Right ventricle myocardium superior (tissue), 1 donor: ENCODE data around the gene VWA5B2. TPM values are rescaled to one million over a fixed set of nuclear protein-coding genes. Genes with fewer than 3 reads are reported as not detected.
A peak's percentile ranks its signal among the peaks of the same experiment; 100 is the strongest.

Source experiments
- ATAC-seq: fragments of 200-7000 bp; cut with Tn5 transposase; one replicate; pipeline ENCODE4 v1.9.1; 2020; ENCODE audit warnings: mild to moderate bottlenecking; ENCODE audit not compliant: poor library complexity
- DNase-seq: peaks from one replicate; pipeline ENCODE4 v3.0.0-alpha.2; 2020
- intact Hi-C: fragments of 100-400 bp; cut with DNase I; formaldehyde crosslinking; loops from one replicate; pipeline ENCODE4 v1.11.2; 2022
- long read RNA-seq: library from polyadenylated mRNA; unstranded; transcript quantifications from one replicate; pipeline ENCODE4 v2.0.0, GENCODE V29; 2021
- total RNA-seq: library from RNA; stranded (reverse); fragmentation: NEBNext Ultra II Directional; extraction: Animal tissue kit (Norgen Biotek cat#: 25700); gene quantifications from one replicate; pipeline ENCODE4 v1.2.1, GENCODE V29; 2021
- donor health status: DM: no; HTN: yes; CAD: no; lungs with severe emphysema.

The VWA5B2 gene
- total RNA-seq: not detected
- long read RNA-seq: 0 reads

DNA sequence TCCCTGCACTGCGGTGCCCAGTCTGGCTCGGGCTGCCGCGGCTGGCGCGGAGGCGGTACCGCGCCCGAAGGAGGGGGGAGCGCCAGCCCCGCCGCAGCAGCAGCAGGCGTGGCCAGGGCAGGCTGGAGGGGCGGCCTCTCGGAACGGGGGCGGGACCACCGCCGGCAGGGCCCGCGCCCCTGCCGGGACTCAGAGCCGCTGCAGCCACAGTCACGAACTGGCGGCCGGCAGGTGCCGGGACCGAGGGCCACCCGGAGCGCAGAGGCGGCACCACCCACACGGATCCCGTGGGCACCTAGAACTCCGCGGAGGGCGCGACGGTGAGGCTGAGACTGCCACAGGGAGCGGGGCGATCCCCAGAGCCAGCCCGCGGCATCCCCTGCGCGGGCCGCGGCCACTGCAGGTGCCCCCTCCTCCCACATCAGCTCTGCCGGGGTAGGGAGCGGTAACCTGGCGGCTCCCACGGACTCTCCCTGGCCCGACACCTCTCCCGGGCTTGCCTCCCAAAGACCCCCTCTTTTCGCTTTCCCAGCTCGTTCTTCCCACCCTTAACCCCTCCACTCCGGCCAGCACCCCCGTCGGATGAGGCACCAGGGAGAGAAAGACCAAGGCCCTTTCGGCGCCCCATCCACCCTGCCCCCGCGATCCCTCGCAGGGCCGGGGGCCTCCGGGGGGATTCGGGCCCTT, at the start of gene VWA5B2:
TSS of gene VWA5B2 (plus strand) at position 192 of the 687 bp plus-strand sequence. CDS start 944 bp downstream, outside the sequence.
- intact Hi-C loops: no loop called here
- DNase-seq: peak; percentile 64
- peak; percentile 91 for ATAC-seq

DNA sequence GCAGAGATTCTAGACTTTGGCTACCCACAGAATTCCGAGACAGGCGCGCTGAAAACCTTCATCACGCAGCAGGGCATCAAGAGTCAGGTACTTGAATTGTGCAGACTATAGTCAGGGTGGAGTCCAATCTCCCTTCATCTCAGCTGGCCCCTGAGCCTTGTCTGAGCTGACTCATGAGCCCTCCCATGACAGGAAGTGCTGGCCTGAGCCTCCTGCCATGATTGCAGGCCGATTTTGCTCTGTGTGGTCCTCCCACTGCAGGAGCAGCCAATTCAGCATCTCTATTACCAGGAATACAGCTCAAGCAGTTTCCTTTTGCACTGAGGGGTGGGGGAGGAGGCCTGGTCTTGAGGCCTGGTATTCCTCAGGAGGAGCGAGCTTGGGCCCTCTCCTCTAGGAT, 49.2 kb upstream of the VWA5B2 start:
- ATAC-seq: no peak
- no peak for DNase-seq
- intact Hi-C loops: no loop called here

DNA sequence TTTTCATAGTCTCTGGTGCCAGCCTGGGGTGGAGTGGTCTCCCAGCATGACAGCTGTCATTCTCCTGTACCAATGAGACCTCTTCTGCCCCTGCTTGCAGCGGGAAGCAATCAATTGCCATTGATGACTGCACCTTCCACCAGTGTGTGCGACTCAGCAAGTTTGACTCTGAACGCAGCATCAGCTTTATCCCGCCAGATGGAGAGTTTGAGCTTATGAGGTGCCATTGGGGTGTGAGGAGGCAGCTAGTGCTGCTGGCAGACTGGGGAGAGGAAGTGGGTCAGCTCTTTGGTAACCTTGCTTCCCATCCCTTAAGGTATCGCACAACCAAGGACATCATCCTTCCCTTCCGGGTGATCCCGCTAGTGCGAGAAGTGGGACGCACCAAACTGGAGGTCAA, 47.8 kb upstream of the VWA5B2 start:
- ATAC-seq: no peak
- no peak for DNase-seq
- intact Hi-C loops: no loop called here

DNA sequence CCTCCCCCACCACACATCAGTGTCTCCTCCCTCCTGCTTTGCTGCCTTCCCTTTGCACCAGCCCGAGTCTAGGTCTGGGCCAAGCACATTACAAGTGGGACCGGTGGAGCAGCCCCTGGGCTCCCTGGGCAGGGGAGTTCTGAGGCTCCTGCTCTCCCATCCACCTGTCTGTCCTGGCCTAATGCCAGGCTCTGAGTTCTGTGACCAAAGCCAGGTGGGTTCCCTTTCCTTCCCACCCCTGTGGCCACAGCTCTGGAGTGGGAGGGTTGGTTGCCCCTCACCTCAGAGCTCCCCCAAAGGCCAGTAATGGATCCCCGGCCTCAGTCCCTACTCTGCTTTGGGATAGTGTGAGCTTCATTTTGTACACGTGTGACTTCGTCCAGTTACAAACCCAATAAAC, 45.7 kb upstream of the VWA5B2 start:
- no peak for ATAC-seq
- intact Hi-C loops: no loop called here
- DNase-seq: no peak

DNA sequence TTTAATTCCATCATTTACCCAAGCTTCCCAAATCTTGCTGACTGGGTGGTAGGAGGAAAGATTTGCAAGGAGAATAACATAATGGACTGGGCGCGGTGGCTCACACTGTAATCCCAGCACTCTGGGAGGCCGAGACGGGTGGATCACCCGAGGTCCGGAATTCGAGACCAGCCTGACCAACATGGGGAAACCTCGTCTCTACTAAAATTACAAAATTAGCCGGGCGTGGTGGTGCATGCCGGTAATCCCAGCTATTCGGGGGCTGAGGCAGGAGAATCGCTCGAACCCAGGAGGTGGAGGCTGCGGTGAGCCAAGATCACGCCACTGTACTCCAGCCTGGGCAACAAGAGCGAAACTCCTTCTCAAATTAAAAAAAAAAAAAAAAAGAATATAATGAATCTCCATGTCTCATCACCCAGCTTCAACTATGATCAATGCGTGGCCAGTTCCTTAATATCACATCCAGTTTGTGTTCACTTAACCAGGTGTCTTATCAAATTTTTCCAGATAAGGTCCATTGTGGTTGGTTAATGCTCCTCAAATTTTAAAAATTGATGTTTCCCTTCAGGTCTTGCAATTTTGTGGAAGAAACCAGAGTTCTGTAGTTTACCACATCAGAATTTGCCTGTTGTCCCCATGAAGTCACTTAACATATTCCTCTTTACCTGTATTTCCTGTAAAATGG, 44.7 kb upstream of the VWA5B2 start:
- intact Hi-C loops: loop anchor here (5.0 kb wide), 1 partner anchor 178 kb away; the partner anchor contains the start of genes CLCN2 and POLR2H
- ATAC-seq (no peak), DNase-seq (no peak)

DNA sequence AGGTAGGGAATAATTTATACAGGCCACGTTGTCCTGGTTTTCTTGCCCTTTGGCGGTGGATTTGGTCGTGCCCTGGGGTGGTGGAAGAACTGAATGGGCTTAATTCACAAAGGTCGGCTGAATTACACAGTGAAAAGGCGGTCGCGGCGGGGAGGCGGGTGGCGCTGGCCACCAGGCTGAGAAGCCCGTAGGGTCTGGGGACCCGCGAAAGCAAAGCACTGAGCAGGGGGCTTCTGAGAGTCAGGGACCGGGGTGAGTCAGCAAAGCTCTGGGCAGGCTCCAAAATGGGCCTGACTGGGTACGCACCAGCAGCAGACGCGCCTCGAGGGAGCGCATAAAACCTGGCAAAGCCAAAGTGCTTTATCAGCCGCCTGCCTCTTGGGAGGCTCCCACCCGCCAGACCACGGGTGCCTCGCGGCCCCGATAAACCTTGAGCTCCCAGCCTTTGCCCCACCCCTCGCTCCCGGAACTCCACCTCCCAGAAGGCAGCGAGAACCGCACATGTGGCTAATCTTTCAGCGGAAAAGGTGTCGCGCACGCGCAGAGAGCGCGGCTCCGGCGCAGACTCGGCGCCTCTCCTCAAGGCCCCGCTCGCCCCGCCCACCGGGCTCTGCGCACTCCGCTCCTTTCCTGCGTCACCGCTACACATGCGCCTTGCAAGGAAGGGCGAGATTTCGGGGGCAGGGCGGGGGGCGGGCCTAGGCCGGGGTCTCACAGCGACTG, 43.8 kb upstream of the VWA5B2 start:
- DNase-seq (peak; percentile 100), ATAC-seq (peak; percentile 98)
- intact Hi-C loops: loop anchor here (5.0 kb wide), 1 partner anchor 177 kb away; the partner anchor contains the start of genes CLCN2 and POLR2H

DNA sequence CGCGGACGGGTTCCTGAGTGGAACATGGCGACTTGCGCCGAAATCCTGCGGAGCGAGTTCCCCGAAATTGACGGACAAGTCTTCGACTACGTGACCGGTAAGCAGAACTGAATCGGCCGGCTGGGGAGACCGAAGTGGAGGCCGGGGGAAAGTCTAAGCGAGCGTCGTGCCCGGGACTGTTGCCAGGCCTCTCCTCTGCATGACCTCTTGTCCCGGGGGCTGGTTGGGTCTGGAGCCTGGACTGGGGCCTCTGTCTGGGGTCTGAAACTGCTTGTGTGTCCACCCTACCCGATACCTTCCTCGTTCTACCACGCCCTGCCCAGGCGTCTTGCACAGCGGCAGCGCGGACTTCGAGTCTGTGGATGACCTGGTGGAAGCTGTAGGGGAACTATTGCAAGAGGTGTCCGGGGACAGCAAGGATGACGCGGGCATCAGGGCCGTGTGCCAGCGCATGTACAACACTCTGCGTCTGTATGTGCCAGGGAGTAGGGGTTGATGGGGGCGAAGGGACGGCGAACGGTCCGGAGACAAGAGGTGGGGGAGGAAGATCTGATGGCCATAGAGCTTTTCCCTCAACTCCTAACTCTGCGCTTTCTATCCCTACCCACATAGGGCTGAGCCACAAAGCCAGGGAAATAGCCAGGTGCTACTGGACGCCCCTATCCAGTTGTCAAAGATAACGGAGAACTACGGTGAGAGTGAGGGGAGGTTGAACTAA, 43.0 kb upstream of the VWA5B2 start, which contains the start of gene ABCF3:
TSS of gene ABCF3 (plus strand) at position 16 of the 718 bp plus-strand sequence. CDS start at position 25, 9 bp downstream.
- intact Hi-C loops: loop anchor here (5.0 kb wide), 1 partner anchor 176 kb away; the partner anchor contains the start of genes CLCN2 and POLR2H
- DNase-seq (no peak), ATAC-seq (peak; percentile 28)

DNA sequence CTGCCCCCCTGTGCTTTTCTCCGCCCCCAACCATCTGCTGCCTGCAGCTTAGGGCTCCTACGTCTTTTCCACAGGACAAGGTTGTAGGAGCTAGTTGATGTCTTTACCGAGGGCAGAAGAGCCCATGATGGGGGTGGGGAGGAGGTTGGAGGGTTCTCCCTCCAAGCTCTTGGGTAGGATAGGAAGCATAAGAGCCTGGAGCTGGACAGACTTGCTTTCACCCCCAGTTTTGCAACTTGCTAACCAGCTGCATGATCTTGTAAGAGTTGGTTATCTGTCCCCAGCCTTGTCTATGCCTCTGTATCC, 42.5 kb upstream of the VWA5B2 start:
- ATAC-seq: no peak
- intact Hi-C loops: loop anchor here (5.0 kb wide), 1 partner anchor 175 kb away; the partner anchor contains the start of genes CLCN2 and POLR2H
- no peak for DNase-seq

DNA sequence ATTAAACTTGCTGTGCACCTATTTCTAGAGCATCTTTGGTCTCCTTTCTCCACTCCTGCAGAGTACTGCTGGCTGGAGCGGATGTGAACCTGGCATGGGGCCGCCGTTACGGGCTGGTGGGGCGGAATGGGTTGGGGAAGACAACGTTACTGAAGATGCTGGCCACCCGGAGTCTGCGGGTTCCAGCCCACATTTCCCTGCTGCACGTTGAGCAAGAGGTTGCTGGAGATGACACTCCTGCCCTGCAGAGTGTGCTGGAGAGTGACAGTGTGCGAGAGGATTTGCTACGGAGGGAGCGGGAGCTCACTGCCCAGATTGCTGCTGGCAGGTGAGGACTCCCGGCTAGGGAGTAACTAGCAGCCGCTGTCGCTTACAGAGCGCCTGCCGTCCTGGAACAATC, 41.3 kb upstream of the VWA5B2 start:
- intact Hi-C loops: loop anchor here (5.0 kb wide), 1 partner anchor 174 kb away; the partner anchor contains the start of genes CLCN2 and POLR2H

DNA sequence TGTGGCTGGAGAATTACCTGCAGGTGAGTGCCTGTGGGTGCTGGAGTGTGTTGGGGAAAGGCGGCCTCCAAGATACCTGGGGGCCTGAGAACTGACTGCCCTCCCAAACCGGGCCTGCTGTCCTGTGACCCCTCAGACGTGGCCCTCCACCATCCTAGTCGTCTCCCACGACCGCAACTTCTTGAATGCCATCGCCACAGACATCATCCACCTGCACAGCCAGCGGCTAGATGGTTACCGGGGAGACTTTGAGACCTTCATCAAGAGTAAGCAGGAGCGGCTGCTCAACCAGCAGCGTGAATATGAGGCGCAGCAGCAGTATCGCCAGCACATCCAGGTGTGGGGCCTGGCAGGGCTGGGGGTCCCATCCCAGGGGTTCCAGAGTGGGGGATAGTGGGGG, 40.0 kb upstream of the VWA5B2 start:
- ATAC-seq (no peak), DNase-seq (no peak)
- intact Hi-C loops: loop anchor here (5.0 kb wide), 1 partner anchor 173 kb away; the partner anchor contains the start of genes CLCN2 and POLR2H

More for the DNA sequence above, 41.3 kb upstream of the VWA5B2 start:
- no peak for DNase-seq
- ATAC-seq: no peak

DNA sequence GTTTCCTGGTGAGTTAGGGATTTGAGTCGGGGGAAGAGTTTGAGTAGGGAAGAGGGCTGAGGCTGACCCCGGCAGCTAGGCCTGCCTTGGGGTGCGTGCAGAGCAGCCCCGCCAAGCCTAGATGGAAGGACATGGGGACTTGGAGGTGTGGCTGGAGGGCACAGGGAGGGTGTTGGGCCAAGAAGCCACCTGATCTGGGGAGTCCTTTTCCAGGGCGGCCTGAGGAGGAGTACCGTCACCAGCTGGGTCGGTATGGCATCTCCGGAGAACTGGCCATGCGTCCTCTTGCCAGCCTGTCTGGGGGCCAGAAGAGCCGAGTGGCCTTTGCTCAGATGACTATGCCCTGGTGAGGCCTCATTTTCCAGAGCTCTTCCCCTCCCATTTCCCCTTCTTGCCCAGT, 36.5 kb upstream of the VWA5B2 start:
- intact Hi-C loops: no loop called here
- DNase-seq (no peak), ATAC-seq (no peak)

DNA sequence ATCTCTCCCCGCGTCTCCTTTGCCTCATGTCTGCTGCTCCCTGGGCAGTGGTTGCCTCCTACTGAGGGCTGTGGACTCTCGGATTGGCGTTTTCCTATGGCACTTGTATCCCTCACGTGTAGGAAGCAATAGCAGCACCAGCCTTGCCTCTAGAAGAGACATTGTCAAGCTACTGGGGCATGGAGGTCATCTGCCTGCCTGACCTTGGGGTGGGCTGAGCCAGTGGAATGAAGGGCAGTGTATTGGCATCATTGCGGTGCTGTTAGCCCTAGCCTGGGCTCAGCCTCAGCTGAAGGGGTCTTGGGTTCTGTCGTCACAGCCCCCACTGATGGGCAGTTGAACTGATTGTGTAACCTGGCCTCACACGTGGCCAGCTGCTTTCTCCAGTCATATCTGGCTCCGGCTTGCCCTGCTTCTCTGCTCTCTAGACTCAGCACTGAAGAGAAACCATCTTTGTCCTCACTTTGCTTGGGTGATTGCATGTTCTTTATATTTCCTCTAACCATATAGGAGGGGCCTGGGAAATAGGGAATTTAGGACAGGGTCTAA, 35.3 kb upstream of the VWA5B2 start:
- intact Hi-C loops: no loop called here
- ATAC-seq (no peak), DNase-seq (no peak)

DNA sequence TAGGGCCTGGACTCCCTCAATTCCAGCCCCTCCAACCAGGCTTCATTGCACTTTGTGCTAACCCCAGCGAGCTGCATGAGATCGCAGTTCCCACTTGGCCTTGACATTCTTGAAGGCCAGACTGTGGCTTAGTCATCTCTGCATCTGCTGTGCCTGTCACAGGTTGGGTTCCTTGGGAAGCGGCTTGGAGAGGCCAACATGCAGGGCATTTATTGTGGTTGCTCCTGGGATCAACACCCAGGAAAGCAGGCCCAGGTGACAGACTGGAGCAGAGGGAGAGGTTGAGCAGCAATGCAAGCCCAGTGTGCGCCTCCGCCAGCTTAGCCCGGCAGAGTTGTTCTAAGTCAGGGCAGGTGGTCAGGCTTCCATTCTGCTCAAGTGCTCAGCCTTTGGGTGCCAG, 32.8 kb upstream of the VWA5B2 start:
- intact Hi-C loops: no loop called here
- ATAC-seq (no peak), DNase-seq (no peak)

DNA sequence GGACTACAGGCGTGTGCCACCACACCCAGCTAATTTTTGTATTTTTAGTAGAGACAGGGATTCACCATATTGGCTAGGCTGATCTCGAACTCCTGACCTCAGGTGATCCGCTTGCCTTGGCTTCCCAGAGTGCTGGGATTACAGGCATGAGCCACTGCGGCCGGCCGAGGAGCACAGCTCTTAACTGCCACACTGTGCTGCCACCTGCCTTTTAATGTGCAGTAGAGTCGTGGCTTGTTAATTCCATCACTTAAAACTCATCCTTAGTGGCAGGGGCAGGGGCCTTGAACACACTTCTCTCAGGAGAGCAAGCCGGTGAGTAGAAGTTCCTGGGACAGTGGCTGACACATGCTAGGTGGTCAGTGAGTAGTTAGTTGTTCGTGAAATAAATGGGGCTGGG, 30.9 kb upstream of the VWA5B2 start:
- intact Hi-C loops: no loop called here
- ATAC-seq: no peak

DNA sequence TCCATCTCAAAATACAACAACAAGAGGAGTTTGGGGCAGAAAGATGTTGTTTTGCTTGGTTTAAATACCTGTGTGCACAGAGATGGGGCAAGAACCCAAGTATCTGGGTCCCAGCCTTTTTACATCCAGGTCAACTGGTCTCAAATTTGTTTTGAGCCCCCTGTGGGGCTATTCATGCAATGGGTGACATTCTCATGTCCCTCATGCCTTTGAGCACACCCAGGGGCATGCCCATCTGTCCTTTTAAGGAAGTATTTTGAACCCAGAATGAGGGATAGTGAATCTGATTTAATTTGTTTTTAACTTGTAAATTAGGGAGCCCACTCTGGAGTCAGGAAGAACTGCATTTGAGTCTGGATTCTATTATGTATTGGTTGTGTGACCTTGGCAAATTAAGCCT, 28.6 kb upstream of the VWA5B2 start:
- intact Hi-C loops: no loop called here
- no peak for DNase-seq
- ATAC-seq: no peak

More for the DNA sequence above, 30.9 kb upstream of the VWA5B2 start:
- DNase-seq: no peak

DNA sequence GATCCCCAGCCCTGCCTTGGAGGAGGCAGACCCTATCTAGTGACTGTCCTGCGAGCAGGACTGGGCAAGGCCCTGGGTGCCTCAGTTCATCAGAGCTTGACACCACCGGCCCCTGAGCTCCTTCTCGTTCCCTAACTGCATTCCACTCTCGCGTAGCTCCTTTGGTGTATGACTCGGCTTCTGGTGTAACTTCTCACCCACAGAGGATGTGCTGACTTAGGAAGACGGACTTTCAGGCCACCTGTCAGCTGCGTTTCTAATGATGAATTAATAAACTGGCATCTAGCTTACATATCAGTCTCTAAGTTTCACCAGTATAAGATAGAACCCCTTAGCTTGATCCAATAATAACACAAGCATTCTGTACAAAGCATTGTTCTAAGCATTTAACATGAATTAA, 25.9 kb upstream of the VWA5B2 start:
- DNase-seq: no peak
- no peak for ATAC-seq
- intact Hi-C loops: no loop called here

DNA sequence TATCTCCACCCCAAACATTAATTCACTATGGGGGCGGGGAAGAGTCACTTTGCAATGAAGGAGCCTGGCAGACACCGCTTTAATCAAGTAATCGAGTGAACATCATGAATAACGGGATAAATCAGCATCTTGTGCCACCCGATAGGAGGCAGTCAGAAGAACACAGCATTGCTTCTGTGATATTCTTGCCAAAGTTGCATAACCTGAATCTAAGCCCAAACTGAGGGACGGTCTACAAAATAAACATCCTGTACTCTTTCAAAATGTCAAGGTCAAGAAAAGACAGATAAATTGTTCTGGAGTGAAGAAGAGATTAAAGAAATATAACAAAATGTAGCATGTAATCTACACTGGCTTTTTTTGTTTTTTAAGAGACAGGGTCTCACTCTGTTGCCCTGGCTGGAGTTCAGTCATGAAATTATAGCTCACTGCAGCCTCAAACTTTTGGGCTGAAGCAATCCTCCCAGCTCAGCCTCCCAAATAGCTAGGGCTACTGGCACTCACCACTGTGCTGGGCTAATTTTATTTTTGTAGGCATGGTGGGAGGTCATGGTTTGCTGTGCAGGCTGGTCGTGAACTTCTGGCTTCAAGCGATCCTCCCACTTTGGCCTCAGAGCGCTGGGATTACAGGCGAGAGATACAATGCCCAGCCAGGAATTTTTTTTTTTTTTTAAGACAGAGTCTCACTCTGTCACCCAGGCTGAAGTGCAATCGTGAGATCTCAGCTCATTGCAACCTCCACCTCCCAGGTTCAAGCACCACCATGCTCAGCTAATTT, 20.1 kb upstream of the VWA5B2 start:
- ATAC-seq: peak; percentile 36

DNA sequence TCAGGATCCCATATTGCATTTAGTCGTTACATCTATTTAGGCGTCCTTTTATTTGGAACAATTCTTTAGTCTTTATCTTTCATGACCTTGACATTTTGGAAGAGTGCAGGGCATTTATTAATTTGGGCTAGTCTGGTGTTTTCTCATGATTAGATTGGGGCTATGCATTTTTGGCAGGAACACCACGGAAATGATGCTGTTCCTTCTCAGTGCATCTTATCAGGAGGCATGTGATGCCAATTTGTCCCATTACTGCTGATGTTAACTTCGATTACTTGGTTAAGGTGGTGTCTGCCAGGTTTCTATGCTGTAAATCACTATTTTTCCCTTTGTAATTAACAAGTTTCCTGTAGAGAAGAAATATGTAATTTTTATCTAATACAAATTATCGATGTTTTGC, 18.1 kb upstream of the VWA5B2 start:
- ATAC-seq: no peak
- DNase-seq: no peak
- intact Hi-C loops: no loop called here

More for the DNA sequence above, 20.1 kb upstream of the VWA5B2 start:
- intact Hi-C loops: no loop called here
- DNase-seq: no peak
